Measurements from ENCODE around the gene ANKZF1. TPM values are rescaled to one million over a fixed set of nuclear protein-coding genes. Genes with fewer than 3 reads are reported as not detected.

The ANKZF1 gene, protein sequence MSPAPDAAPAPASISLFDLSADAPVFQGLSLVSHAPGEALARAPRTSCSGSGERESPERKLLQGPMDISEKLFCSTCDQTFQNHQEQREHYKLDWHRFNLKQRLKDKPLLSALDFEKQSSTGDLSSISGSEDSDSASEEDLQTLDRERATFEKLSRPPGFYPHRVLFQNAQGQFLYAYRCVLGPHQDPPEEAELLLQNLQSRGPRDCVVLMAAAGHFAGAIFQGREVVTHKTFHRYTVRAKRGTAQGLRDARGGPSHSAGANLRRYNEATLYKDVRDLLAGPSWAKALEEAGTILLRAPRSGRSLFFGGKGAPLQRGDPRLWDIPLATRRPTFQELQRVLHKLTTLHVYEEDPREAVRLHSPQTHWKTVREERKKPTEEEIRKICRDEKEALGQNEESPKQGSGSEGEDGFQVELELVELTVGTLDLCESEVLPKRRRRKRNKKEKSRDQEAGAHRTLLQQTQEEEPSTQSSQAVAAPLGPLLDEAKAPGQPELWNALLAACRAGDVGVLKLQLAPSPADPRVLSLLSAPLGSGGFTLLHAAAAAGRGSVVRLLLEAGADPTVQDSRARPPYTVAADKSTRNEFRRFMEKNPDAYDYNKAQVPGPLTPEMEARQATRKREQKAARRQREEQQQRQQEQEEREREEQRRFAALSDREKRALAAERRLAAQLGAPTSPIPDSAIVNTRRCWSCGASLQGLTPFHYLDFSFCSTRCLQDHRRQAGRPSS
- polyA plus RNA-seq (2013, experiment 1 of 2) = 17.8 TPM
- 18.8 TPM for polyA plus RNA-seq (2013, experiment 2 of 2)

DNA sequence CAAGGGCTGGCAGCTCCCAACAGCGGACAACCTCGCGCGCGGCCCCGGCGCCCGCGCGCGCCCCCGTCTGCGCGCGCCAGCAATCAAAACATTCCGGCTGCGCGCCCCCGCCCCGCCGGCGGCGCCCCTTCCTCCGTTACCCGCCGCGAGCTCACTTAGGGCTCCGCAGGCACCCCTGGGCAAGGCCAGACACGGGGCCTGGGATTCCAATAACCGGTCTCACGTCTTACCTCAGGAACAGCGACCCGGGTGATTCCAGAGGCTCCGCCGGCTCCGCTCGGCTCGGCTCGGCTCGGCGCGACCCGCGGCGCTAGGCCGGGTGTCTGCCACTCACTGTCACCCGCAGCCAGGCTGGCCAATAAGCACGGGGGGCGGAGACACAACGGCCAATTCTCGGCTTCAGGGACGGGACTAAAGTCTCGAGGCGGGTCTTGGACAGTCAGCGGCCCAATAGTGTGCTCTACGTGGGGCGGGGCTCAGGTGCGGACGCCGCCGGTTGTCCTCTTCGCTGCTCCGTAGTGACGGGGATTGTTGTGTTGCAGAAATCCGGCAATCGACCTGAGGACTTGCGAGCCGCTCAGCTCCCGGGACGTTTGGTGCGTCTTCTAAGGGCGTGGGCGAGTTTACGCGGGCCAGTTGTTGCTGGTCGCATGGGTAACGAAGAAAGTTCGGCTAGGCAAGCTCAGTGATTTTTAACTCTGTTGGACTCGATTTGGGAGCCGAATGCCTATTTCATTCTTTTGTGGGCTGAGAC lies at the start of gene ANKZF1, which contains the start of gene ATG9A:
Gene ANKZF1, plus strand, starts transcription at position 502 of the 754 bp plus-strand sequence. CDS start 452 bp downstream, outside the sequence.
Gene ATG9A, minus strand, starts transcription at position 332 of the 754 bp plus-strand sequence. CDS start 1,612 bp downstream, outside the sequence.
- Histone ChIP-seq H3K36me3 (ENCODE audit: insufficient read depth, low read length) (peaks cover 51% of the 10 kb centered on the region), H3K4me1 (ENCODE audit: insufficient read depth, low read length) (0 out of 2 replicates have a peak, but pooled peaks cover 5% of the 10 kb centered on the region), H3K9ac (ENCODE audit: low read depth, low read length) (peak within 1 kb of the TSS; percentile 82), H3K27me3 (ENCODE audit: insufficient read depth, low read length) (no peaks in the 10 kb centered on the region), H3K27ac (ENCODE audit: low read depth, low read length) (peak within 1 kb of the TSS; percentile 89), H3K9me3 (ENCODE audit: insufficient read depth, low read depth, low read length) (no peaks in the 10 kb centered on the region), H3K4me3 (ENCODE audit: low read length) (peak within 1 kb of the TSS; percentile 84)
- WGBS = under 1% methylated on average over 80 of the region's 80 CpGs

DNA sequence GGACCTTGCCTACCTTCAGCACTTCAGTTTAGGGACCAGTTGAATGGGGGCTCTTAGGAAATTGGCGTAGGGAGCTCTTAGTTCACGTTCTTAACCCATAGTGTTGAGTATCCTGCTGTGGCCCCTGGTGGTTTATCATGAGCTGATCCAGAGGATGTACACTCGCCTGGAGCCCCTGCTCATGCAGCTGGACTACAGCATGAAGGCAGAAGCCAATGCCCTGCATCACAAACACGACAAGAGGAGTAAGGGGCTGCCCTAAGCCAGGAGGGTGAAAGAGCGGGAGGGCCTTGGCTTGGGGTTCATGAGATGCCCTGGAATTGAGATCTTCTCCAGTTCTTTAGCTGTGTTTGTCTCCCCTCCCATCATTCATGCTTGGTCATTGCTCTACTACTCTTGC lies 48.6 kb upstream of the ANKZF1 start:
- peaks cover 5% of the 10 kb centered on the region; the same call in 1 of the 2 replicates for H3K4me1 ChIP-seq (ENCODE audit: insufficient read depth, low read length)
- H3K36me3 ChIP-seq (ENCODE audit: insufficient read depth, low read length) = peaks cover 46% of the 10 kb centered on the region
- no peak overlapping the region for H3K9ac ChIP-seq (ENCODE audit: low read depth, low read length)
- 96% methylated on average over 5 of the region's 5 CpGs for WGBS
- H3K27me3 ChIP-seq (ENCODE audit: insufficient read depth, low read length) = no peaks in the 10 kb centered on the region
- no peak overlapping the region for H3K4me3 ChIP-seq (ENCODE audit: low read length)
- no peak overlapping the region for H3K27ac ChIP-seq (ENCODE audit: low read depth, low read length)
- no peaks in the 10 kb centered on the region for H3K9me3 ChIP-seq (ENCODE audit: insufficient read depth, low read depth, low read length)

DNA sequence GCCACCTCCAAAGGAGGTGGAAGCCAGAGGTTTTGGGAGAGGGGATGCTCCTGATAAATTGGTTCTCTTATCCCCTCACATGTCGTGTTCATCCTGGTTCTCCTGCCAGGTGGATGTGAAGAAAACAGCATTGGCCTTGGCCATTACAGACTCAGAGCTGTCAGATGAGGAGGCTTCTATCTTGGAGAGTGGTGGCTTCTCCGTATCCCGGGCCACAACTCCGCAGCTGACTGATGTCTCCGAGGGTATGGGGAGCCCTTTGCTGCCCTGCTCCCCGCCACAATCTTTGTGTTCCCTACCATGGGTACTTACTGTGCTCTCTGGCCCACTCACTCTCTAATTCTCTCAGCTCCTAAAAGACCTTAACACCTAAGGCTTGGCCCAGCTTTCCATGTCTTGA lies 48.1 kb upstream of the ANKZF1 start:
- H3K4me3 ChIP-seq (ENCODE audit: low read length) = no peak overlapping the region
- 0 out of 2 replicates have a peak, but pooled peaks cover 4% of the 10 kb centered on the region for H3K4me1 ChIP-seq (ENCODE audit: insufficient read depth, low read length)
- H3K36me3 ChIP-seq (ENCODE audit: insufficient read depth, low read length) = peaks cover 46% of the 10 kb centered on the region
- H3K9ac ChIP-seq (ENCODE audit: low read depth, low read length) = no peak overlapping the region
- H3K27me3 ChIP-seq (ENCODE audit: insufficient read depth, low read length) = no peaks in the 10 kb centered on the region
- WGBS = 96% methylated on average over 6 of the region's 6 CpGs
- H3K27ac ChIP-seq (ENCODE audit: low read depth, low read length) = no peak overlapping the region
- no peaks in the 10 kb centered on the region for H3K9me3 ChIP-seq (ENCODE audit: insufficient read depth, low read depth, low read length)

DNA sequence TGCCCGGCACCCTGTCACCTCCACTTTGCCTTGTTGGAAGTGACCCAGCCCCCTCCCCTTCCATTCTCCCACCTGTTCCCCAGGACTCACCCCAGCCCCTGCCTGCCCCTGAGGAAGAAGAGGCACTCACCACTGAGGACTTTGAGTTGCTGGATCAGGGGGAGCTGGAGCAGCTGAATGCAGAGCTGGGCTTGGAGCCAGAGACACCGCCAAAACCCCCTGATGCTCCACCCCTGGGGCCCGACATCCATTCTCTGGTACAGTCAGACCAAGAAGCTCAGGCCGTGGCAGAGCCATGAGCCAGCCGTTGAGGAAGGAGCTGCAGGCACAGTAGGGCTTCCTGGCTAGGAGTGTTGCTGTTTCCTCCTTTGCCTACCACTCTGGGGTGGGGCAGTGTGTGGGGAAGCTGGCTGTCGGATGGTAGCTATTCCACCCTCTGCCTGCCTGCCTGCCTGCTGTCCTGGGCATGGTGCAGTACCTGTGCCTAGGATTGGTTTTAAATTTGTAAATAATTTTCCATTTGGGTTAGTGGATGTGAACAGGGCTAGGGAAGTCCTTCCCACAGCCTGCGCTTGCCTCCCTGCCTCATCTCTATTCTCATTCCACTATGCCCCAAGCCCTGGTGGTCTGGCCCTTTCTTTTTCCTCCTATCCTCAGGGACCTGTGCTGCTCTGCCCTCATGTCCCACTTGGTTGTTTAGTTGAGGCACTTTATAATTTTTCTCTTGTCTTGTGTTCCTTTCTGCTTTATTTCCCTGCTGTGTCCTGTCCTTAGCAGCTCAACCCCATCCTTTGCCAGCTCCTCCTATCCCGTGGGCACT lies 47.1 kb upstream of the ANKZF1 start:
- Histone ChIP-seq H3K36me3 (ENCODE audit: insufficient read depth, low read length) (peaks cover 46% of the 10 kb centered on the region), H3K27ac (ENCODE audit: low read depth, low read length) (no peak overlapping the region), H3K4me1 (ENCODE audit: insufficient read depth, low read length) (0 out of 2 replicates have a peak, but pooled peaks cover 4% of the 10 kb centered on the region), H3K27me3 (ENCODE audit: insufficient read depth, low read length) (no peaks in the 10 kb centered on the region), H3K9ac (ENCODE audit: low read depth, low read length) (no peak overlapping the region), H3K9me3 (ENCODE audit: insufficient read depth, low read depth, low read length) (no peaks in the 10 kb centered on the region), H3K4me3 (ENCODE audit: low read length) (no peak overlapping the region)
- 92% methylated on average over 8 of the region's 8 CpGs for WGBS

DNA sequence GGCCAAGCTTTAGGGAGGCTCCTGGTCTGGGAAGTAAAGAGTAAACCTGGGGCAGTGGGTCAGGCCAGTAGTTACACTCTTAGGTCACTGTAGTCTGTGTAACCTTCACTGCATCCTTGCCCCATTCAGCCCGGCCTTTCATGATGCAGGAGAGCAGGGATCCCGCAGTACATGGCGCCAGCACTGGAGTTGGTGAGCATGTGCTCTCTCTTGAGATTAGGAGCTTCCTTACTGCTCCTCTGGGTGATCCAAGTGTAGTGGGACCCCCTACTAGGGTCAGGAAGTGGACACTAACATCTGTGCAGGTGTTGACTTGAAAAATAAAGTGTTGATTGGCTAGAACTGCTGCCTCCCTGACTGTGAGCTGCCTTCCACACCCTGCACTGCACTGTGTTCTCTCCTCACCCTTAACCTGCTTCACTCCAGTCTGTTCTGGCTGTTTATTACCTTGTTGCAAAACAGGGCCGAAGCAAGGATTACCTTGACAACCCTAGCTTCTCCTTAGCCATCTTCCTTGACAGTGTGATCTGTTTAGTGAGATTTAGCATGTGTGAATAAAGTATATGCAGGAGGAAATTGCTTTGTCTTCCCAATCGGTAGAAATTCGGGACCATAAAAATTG lies 46.3 kb upstream of the ANKZF1 start:
- no peaks in the 10 kb centered on the region for H3K27me3 ChIP-seq (ENCODE audit: insufficient read depth, low read length)
- H3K9me3 ChIP-seq (ENCODE audit: insufficient read depth, low read depth, low read length) = no peaks in the 10 kb centered on the region
- H3K36me3 ChIP-seq (ENCODE audit: insufficient read depth, low read length) = peaks cover 46% of the 10 kb centered on the region
- no peak overlapping the region for H3K4me3 ChIP-seq (ENCODE audit: low read length)
- H3K27ac ChIP-seq (ENCODE audit: low read depth, low read length) = no peak overlapping the region
- 97% methylated on average over 6 of the region's 6 CpGs for WGBS
- H3K9ac ChIP-seq (ENCODE audit: low read depth, low read length) = no peak overlapping the region
- 0 out of 2 replicates have a peak, but pooled peaks cover 4% of the 10 kb centered on the region for H3K4me1 ChIP-seq (ENCODE audit: insufficient read depth, low read length)

DNA sequence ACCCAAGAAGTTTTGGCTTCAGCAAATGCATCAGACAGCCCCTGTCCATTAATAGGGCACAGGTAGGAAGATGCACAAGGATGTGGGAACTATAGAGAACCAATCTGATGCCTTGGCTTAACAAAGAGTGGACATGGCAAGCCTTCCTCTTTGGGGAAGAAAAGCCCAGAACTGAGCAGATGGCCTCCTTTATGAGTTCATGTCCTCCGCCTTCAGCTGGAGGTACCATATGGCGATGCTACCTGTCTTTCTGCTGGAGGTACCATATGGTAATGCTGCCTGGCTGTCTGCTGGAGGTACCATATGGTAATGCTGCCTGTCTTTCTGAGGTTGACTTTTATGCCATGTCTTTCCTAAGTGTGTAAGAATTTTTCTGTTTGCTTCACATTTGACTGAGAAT lies 45.5 kb upstream of the ANKZF1 start:
- peaks cover 46% of the 10 kb centered on the region for H3K36me3 ChIP-seq (ENCODE audit: insufficient read depth, low read length)
- H3K4me1 ChIP-seq (ENCODE audit: insufficient read depth, low read length) = 0 out of 2 replicates have a peak, but pooled peaks cover 2% of the 10 kb centered on the region
- no peak overlapping the region for H3K4me3 ChIP-seq (ENCODE audit: low read length)
- H3K9me3 ChIP-seq (ENCODE audit: insufficient read depth, low read depth, low read length) = no peaks in the 10 kb centered on the region
- WGBS = 84% methylated on average over 2 of the region's 2 CpGs
- H3K27ac ChIP-seq (ENCODE audit: low read depth, low read length) = no peak overlapping the region
- H3K9ac ChIP-seq (ENCODE audit: low read depth, low read length) = no peak overlapping the region
- H3K27me3 ChIP-seq (ENCODE audit: insufficient read depth, low read length) = no peaks in the 10 kb centered on the region

DNA sequence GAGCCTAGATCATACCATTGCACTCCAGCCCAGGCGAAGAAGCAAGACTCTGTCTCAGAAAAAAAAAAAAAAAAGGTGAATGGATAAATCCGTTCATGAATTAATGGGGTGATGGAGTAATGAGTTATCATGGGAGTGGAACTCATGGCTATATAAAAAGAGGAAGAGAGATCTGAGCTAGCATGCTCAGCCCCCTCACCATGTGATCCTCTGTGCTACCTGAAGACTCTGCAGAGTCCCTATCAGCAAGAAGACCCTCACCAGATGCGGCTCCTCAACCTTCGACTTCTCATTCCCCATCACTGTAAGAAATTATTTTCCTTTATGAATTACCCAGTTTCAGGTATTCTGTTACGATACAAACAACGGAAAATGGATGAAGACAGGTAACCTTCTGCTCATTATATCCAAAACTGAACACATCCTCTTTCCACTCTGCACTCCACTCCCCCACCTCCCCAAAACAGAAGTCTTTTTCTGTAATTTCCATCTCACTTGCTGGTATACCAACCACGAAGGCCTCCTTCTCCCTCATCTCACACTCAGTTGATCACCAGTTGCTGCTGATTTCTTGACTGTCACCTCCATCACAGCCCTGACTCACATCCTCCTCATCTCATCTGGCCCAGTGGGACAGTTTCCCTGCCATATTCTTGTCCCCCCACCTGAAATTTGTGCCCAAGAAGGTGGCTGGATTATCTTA lies 42.7 kb upstream of the ANKZF1 start:
- Histone ChIP-seq H3K4me3 (ENCODE audit: low read length) (no peak overlapping the region), H3K36me3 (ENCODE audit: insufficient read depth, low read length) (peaks cover 26% of the 10 kb centered on the region), H3K9me3 (ENCODE audit: insufficient read depth, low read depth, low read length) (no peaks in the 10 kb centered on the region), H3K27me3 (ENCODE audit: insufficient read depth, low read length) (no peaks in the 10 kb centered on the region), H3K9ac (ENCODE audit: low read depth, low read length) (no peak overlapping the region), H3K27ac (ENCODE audit: low read depth, low read length) (no peak overlapping the region), H3K4me1 (ENCODE audit: insufficient read depth, low read length) (no peaks in the 10 kb centered on the region)
- WGBS = 90% methylated on average over 7 of the region's 7 CpGs

DNA sequence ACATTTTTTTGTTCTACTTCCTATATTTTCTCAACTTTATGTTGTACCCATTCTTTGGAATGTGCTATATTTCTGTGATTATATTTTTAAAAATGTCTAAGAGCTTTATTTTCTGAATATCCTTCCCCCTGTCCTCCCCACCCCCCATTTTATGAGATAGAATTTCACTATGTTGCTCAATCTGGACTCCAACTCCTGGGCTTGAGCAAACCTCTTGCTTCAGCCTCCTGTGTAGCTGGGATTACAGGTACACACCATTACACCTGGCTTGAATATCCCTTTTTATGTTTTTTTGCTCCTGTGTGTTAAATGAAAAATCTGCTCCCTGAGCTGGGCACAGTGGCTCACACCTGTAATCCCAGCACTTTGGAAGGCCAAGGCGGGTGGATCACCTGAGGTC lies 32.2 kb upstream of the ANKZF1 start:
- H3K9ac ChIP-seq (ENCODE audit: low read depth, low read length) = no peak overlapping the region
- no peak overlapping the region for H3K27ac ChIP-seq (ENCODE audit: low read depth, low read length)
- H3K27me3 ChIP-seq (ENCODE audit: insufficient read depth, low read length) = no peaks in the 10 kb centered on the region
- H3K36me3 ChIP-seq (ENCODE audit: insufficient read depth, low read length) = no peaks in the 10 kb centered on the region
- H3K9me3 ChIP-seq (ENCODE audit: insufficient read depth, low read depth, low read length) = no peaks in the 10 kb centered on the region
- H3K4me3 ChIP-seq (ENCODE audit: low read length) = no peak overlapping the region
- no peaks in the 10 kb centered on the region for H3K4me1 ChIP-seq (ENCODE audit: insufficient read depth, low read length)
- WGBS = 100% methylated on average over 1 of the region's 1 CpG

DNA sequence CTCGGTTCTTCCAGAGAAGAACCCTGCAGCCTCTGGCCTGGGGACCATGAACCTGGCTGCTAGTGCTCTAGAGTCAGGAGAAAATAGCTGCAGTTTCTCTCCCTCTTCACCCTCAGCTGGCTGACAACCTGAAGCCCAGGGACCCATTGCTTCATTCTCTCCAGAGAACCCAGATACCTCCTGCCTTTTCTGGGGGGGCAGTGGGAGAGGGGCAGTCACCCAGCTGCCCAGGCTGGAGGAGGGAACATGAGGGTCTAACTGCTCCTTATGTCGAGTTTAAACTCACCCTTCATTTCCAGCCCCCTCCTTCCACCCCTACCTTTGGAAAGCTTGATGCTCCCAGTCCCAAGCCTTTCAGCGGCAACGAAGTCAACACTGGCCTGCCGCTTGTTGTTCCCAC lies 30.6 kb upstream of the ANKZF1 start:
- Histone ChIP-seq H3K9me3 (ENCODE audit: insufficient read depth, low read depth, low read length) (no peaks in the 10 kb centered on the region), H3K27me3 (ENCODE audit: insufficient read depth, low read length) (no peaks in the 10 kb centered on the region), H3K9ac (ENCODE audit: low read depth, low read length) (no peak overlapping the region), H3K4me1 (ENCODE audit: insufficient read depth, low read length) (no peaks in the 10 kb centered on the region), H3K4me3 (ENCODE audit: low read length) (no peak overlapping the region), H3K27ac (ENCODE audit: low read depth, low read length) (no peak overlapping the region), H3K36me3 (ENCODE audit: insufficient read depth, low read length) (no peaks in the 10 kb centered on the region)
- 77% methylated on average over 5 of the region's 5 CpGs for WGBS
